Stimulated activated CD8-positive, alpha-beta memory T cell treated with anti-CD3 and anti-CD28 coated beads, Interleukin-7, amount 100 ng/mL, for 1 hour (primary cell): ENCODE results near the gene NAPEPLD.
A peak's percentile ranks its signal among the peaks of the same experiment; 100 is the strongest.
"Not testable (repeated sequence)": the region's sequence is repeated elsewhere in the genome, so short reads cannot be mapped to it uniquely, and the experiment has no call there.

Experiments
- DNase-seq, 2 donors: peaks; one replicate each; pipeline ENCODE4 v3.0.0-alpha.2; 2020; ENCODE audit warnings: low read depth in 2 of 2

Gene NAPEPLD

GRCh38 chr7:103113164-103113563, 35.7 kb downstream of the NAPEPLD start:
- no peak for DNase-seq

- not testable (repeated sequence) for DNase-seq
Measured at GRCh38 chr7:103106703-103107070, 42.2 kb downstream of the NAPEPLD start.

- no peak for DNase-seq
Measured at GRCh38 chr7:103106005-103106702, 42.7 kb downstream of the NAPEPLD start.

GRCh38 chr7:103101543-103101942, 47.4 kb downstream of the NAPEPLD start:
- no peak for DNase-seq

GRCh38 chr7:103100348-103100747, 48.6 kb downstream of the NAPEPLD start:
- DNase-seq, result no peak

- no peak for DNase-seq
Measured at GRCh38 chr7:103097041-103097440, 51.9 kb downstream of the NAPEPLD start.

- not testable (repeated sequence) for DNase-seq
Measured at GRCh38 chr7:103095558-103095957, 53.3 kb downstream of the NAPEPLD start.

- no peak for DNase-seq
Measured at GRCh38 chr7:103094102-103094501, 54.8 kb downstream of the NAPEPLD start.

GRCh38 chr7:103093429-103093828, 55.5 kb downstream of the NAPEPLD start:
- no peak for DNase-seq

- DNase-seq, result not testable (repeated sequence)
Measured at GRCh38 chr7:103092321-103092720, 56.6 kb downstream of the NAPEPLD start.

GRCh38 chr7:103083210-103083609, 65.7 kb downstream of the NAPEPLD start:
- no peak for DNase-seq

- no peak for DNase-seq
Measured at GRCh38 chr7:103082497-103082896, 66.4 kb downstream of the NAPEPLD start.

- no peak for DNase-seq
Measured at GRCh38 chr7:103080923-103081322, 68.0 kb downstream of the NAPEPLD start.

- no peak for DNase-seq
Measured at GRCh38 chr7:103079836-103080235, 69.1 kb downstream of the NAPEPLD start.

- not testable (repeated sequence) for DNase-seq
Measured at GRCh38 chr7:103078226-103078625, 70.7 kb downstream of the NAPEPLD start.

- no peak for DNase-seq
Measured at GRCh38 chr7:103077318-103077717, 71.6 kb downstream of the NAPEPLD start.

- no peak for DNase-seq
Measured at GRCh38 chr7:103076764-103077163, 72.1 kb downstream of the NAPEPLD start.

GRCh38 chr7:103075337-103075918, 73.5 kb downstream of the NAPEPLD start:
- peak; percentile 31 to 37 for DNase-seq

GRCh38 chr7:103074519-103075336, 74.2 kb downstream of the NAPEPLD start, which contains the start of the genes ARMC10 and FBXL13:
Gene ARMC10, plus strand, starts transcription at chr7:103075140. Its CDS starts 133 bp downstream, at chr7:103075273.
Gene FBXL13, minus strand, starts transcription at chr7:103074796.
- peak; percentile 79 to 82 for DNase-seq

GRCh38 chr7:103073989-103074518, 74.8 kb downstream of the NAPEPLD start:
- no peak for DNase-seq

GRCh38 chr7:103071000-103071399, 77.9 kb downstream of the NAPEPLD start:
- DNase-seq, result no peak
